Gastroesophageal sphincter (tissue), 4 donors: ENCODE data around the gene ALKBH5. TPM values are rescaled to one million over a fixed set of nuclear protein-coding genes. Genes with fewer than 3 reads are reported as not detected.

ENCODE experiments used
- ATAC-seq: fragments of 150-250 bp; one replicate; pipeline ENCODE4 v1.9.1; 2016; ENCODE audit warnings: mild to moderate bottlenecking, moderate library complexity
- H3K27ac ChIP-seq, 4 donors: fragments of 200-600 bp; sonication (generic) in 3 of 4; 1 replicate in 3 of 4; 2 replicates in 1 of 4; pipeline ENCODE4 v1.5.1; 2016 to 2019
- H3K27me3 ChIP-seq: fragments of 200-600 bp; sonication (generic); one replicate; pipeline ENCODE4 v1.5.1; 2019
- H3K36me3 ChIP-seq, 2 donors: fragments of 200-600 bp; sonication (generic); one replicate each; pipeline ENCODE4 v1.5.1; 2019; ENCODE audit warnings: control low read depth in 1 of 2
- H3K4me1 ChIP-seq, 3 donors: fragments of 200-600 bp; sonication (generic); 1 replicate in 2 of 3; 2 replicates in 1 of 3; pipeline ENCODE4 v1.5.1; 2016 to 2019; ENCODE audit warnings: control low read depth in 2 of 3
- H3K4me3 ChIP-seq, 2 donors: fragments of 200-600 bp; sonication (generic); one replicate each; pipeline ENCODE4 v1.5.1; 2019; ENCODE audit warnings: mild to moderate bottlenecking in 1 of 2, moderate library complexity in 1 of 2
- H3K9me3 ChIP-seq, 3 donors: fragments of 200-600 bp; sonication (generic); one replicate each; pipeline ENCODE4 v1.5.1; 2017 to 2019; ENCODE audit warnings: control low read depth in 2 of 3
- EP300 ChIP-seq: sonication (generic); formaldehyde crosslinking; IDR thresholded peaks from one replicate; pipeline ENCODE4 v1.6.1; 2017; ENCODE audit warnings: antibody characterized with exemption, mild to moderate bottlenecking
- POLR2A ChIP-seq, 2 donors: fragments of 450-650 bp; IDR thresholded peaks; one replicate each; pipeline ENCODE4 v1.6.1; 2017; ENCODE audit warnings: antibody characterized with exemption in 2 of 2, mild to moderate bottlenecking in 2 of 2, moderate library complexity in 1 of 2
- POLR2AphosphoS5 ChIP-seq: sonication (generic); formaldehyde crosslinking; IDR thresholded peaks from one replicate; pipeline ENCODE4 v1.6.1; 2017; ENCODE audit warnings: antibody characterized with exemption
- WGBS, 2 donors: methylation state at CpG; one replicate each; pipeline ENCODE4 v1.1.5; 2018; ENCODE audit warnings: low coverage in 1 of 2; 5-methylcytosine and 5-hydroxymethylcytosine counted together
- total RNA-seq, 4 donors: library from RNA; depleted of rRNA; stranded (reverse); fragments of >200 nt; gene quantifications; one replicate each; pipeline ENCODE4 v1.1.0, GENCODE V29; 2016
- TF ChIP-seq, protein P1 (sequence below), 4 experiments: fragments of 200-600 bp in 2 of 4; fragments of 450-650 bp in 2 of 4; sonication (generic) in 1 of 4; IDR thresholded peaks; one replicate each; pipeline ENCODE4 v1.5.1; 2017 to 2019; ENCODE audit warnings: antibody characterized with exemption in 4 of 4, mild to moderate bottlenecking in 2 of 4, moderate library complexity in 2 of 4

The ALKBH5 gene
- total RNA-seq, 4 donors from 2014 or later = 123 to 207 (median 131) TPM

DNA sequence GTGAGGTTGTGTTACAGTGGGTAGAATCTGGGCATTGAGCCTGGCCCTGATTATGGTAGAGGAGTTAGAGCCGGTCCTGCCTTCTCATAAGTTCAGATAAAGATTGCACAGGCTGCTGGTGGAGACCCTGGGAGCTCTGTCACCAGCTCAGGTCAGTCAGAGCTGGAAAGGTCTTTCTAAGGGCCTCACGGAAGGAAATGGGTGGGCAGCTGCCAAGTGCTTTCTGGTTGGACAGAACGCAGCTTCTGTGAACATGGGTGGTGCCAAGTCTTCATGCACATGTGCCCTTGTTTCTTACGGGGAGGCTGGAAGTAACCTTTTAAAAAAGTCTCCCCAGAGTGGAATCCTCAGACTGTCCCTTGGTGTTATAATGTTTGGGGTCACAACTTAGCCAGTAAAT, 14.9 kb downstream of the ALKBH5 start:
- Histone ChIP-seq H3K4me3 (no peak overlapping the region), H3K27ac (peak overlapping the region in 1 of 4 donors; percentile 23), H3K4me1 (peaks cover 3 to 94% (median 17%) of the 10 kb centered on the region in 3 donors), H3K27me3 (no peaks in the 10 kb centered on the region), H3K36me3 (peaks cover 0 to 85% of the 10 kb centered on the region in 2 donors), H3K9me3 (no peaks in the 10 kb centered on the region)
- no peak for TF ChIP-seq POLR2A (IDR thresholded peaks at IDR 0.05)
- no peak for ATAC-seq
- WGBS, 2 donors = 11 to 20% methylated on average over 2 to 3 of the region's 4 CpGs

- H3K9me3 ChIP-seq = no peaks in the 10 kb centered on the region
- H3K36me3 ChIP-seq = peaks cover 0 to 90% of the 10 kb centered on the region in 2 donors
- TF ChIP-seq, protein P1, sequence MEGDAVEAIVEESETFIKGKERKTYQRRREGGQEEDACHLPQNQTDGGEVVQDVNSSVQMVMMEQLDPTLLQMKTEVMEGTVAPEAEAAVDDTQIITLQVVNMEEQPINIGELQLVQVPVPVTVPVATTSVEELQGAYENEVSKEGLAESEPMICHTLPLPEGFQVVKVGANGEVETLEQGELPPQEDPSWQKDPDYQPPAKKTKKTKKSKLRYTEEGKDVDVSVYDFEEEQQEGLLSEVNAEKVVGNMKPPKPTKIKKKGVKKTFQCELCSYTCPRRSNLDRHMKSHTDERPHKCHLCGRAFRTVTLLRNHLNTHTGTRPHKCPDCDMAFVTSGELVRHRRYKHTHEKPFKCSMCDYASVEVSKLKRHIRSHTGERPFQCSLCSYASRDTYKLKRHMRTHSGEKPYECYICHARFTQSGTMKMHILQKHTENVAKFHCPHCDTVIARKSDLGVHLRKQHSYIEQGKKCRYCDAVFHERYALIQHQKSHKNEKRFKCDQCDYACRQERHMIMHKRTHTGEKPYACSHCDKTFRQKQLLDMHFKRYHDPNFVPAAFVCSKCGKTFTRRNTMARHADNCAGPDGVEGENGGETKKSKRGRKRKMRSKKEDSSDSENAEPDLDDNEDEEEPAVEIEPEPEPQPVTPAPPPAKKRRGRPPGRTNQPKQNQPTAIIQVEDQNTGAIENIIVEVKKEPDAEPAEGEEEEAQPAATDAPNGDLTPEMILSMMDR (IDR thresholded peaks at IDR 0.05) = no peak
- TF ChIP-seq POLR2AphosphoS5 = no peak
- no peak for TF ChIP-seq EP300
- TF ChIP-seq POLR2A (IDR thresholded peaks at IDR 0.05) = no peak
- no peak for ATAC-seq
- 40 to 60% methylated on average over 1 to 2 of the region's 4 CpGs for WGBS, 2 donors
- H3K4me1 ChIP-seq = peaks cover 3 to 96% (median 16%) of the 10 kb centered on the region in 3 donors
- no peak overlapping the region for H3K27ac ChIP-seq
- no peak overlapping the region for H3K4me3 ChIP-seq
- H3K27me3 ChIP-seq = no peaks in the 10 kb centered on the region
These were observed 17.5 kb downstream of the ALKBH5 start for GRCh38 chr17:18201108-18201507.

- H3K36me3 ChIP-seq = peaks cover 0 to 90% of the 10 kb centered on the region in 2 donors
- H3K4me3 ChIP-seq = no peak overlapping the region
- 70 to 80% methylated on average over 1 to 4 of the region's 7 CpGs for WGBS, 2 donors
- no peaks in the 10 kb centered on the region for H3K27me3 ChIP-seq
- H3K9me3 ChIP-seq = no peaks in the 10 kb centered on the region
- ATAC-seq = no peak
- H3K27ac ChIP-seq = no peak overlapping the region
- TF ChIP-seq POLR2AphosphoS5 (no peak), EP300 (no peak), POLR2A (IDR thresholded peaks at IDR 0.05) (no peak)
- TF ChIP-seq, protein P1 (IDR thresholded peaks at IDR 0.05) = no peak
- peaks cover 0 to 76% (median 2%) of the 10 kb centered on the region in 3 donors for H3K4me1 ChIP-seq
These were observed 19.7 kb downstream of the ALKBH5 start for GRCh38 chr17:18203308-18203707.

DNA sequence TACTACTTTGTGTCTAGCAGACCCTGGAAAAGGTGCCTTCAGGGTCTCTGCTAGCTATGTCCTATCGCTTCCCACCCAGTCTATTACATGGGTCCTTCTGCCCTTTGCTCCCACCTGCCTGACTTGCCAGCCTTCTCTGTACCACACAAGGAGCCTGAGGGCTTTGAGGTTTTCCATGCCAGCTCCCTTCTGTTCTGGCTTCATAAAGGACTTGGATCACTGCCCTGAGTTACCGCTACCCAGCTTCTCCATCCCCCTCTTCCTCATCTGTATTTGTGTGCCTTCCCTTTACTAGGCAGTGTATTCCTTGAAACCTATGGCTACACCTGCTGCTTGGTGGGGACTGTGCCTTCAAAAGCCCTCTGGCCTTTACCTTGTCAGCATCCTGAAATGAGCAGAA, 22.2 kb downstream of the ALKBH5 start:
- TF ChIP-seq POLR2AphosphoS5 (no peak), POLR2A (IDR thresholded peaks at IDR 0.05) (no peak), EP300 (no peak)
- TF ChIP-seq, protein P1 (IDR thresholded peaks at IDR 0.05) = no peak
- peaks cover 0 to 50% (median 0%) of the 10 kb centered on the region in 3 donors for H3K4me1 ChIP-seq
- no peak for ATAC-seq
- WGBS, 2 donors = 60 to 100% methylated on average over 1 of the region's 2 CpGs
- H3K9me3 ChIP-seq = no peaks in the 10 kb centered on the region
- H3K36me3 ChIP-seq = peaks cover 0 to 90% of the 10 kb centered on the region in 2 donors
- H3K4me3 ChIP-seq = no peak overlapping the region
- H3K27me3 ChIP-seq = no peaks in the 10 kb centered on the region
- no peak overlapping the region for H3K27ac ChIP-seq

DNA sequence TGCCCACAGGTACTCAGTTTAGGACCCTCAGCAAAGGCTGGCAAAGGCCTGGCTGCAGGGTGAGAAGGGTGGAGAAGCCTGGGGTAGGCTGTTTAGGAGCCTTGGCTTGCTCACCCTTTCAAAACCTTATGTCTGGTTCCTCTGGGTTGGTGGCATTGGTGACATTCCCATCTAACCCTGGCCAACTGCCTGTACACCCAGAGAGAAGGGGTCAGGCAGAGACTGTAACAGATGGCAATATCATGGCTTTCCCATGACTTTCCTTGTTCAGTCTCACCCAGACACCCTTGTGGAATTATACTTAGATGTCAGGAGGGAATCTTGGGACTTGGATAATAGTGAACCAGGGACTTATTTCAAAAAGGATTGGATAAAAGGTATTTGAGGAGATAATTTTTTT, 23.3 kb downstream of the ALKBH5 start:
- Histone ChIP-seq H3K27ac (no peak overlapping the region), H3K9me3 (no peaks in the 10 kb centered on the region), H3K4me1 (peaks cover 0 to 42% (median 0%) of the 10 kb centered on the region in 3 donors), H3K4me3 (no peak overlapping the region), H3K27me3 (no peaks in the 10 kb centered on the region), H3K36me3 (peaks cover 0 to 95% of the 10 kb centered on the region in 2 donors)
- no peak for TF ChIP-seq EP300
- no peak for TF ChIP-seq POLR2A (IDR thresholded peaks at IDR 0.05)
- TF ChIP-seq, protein P1 (IDR thresholded peaks at IDR 0.05) = no peak
- TF ChIP-seq POLR2AphosphoS5 = no peak
- no peak for ATAC-seq
